SU-DHL-6 (cell line): Measurements from ENCODE around the gene RIMKLA.

Experiments used
- CTCF ChIP-seq: fragments of 200-600 bp; sonication (generic); IDR thresholded peaks from one replicate; pipeline ENCODE4 v1.5.1; 2017; ENCODE audit warnings: antibody characterized with exemption, mild to moderate bottlenecking, low read length, moderate library complexity; ENCODE audit not compliant: insufficient read depth, poor library complexity, severe bottlenecking
- EZH2phosphoT487 ChIP-seq: fragments of 200-600 bp; sonication (generic), shearing (Covaris generic); conservative IDR thresholded peaks from 2 replicates; pipeline ENCODE4 v1.6.1; 2018; ENCODE audit warnings: mild to moderate bottlenecking, antibody characterized with exemption, low read length, moderate library complexity, mixed read lengths

GRCh38 chr1:42417166-42417565, 36.6 kb downstream of the RIMKLA start:
- TF ChIP-seq CTCF (no peak), EZH2phosphoT487 (no peak)
